Mesenchymal stem cell (in vitro differentiated cells and primary cell): ENCODE data around the gene RAPGEF5.
A peak's percentile ranks its signal among the peaks of the same experiment; 100 is the strongest.

ENCODE experiments used
- DNase-seq: peaks from one replicate; pipeline ENCODE4 v3.0.0-alpha.2; 2013
- H2AFZ ChIP-seq: one replicate; pipeline ENCODE4 v1.6.1; 2013; ENCODE audit warnings: low read depth, mild to moderate bottlenecking, control low read depth, inconsistent platforms, low read length, moderate library complexity
- H2AK5ac ChIP-seq: 2 replicates; pipeline ENCODE4 v1.6.1; 2013; ENCODE audit warnings: low read length, moderate library complexity, mild to moderate bottlenecking, inconsistent platforms; ENCODE audit not compliant: severe bottlenecking
- H2BK120ac ChIP-seq: one replicate; pipeline ENCODE4 v1.6.1; 2013; ENCODE audit warnings: low read depth, mild to moderate bottlenecking, inconsistent platforms, low read length, moderate library complexity
- H2BK12ac ChIP-seq, 2 experiments: one replicate each; pipeline ENCODE4 v1.6.1; 2013; ENCODE audit warnings: inconsistent platforms in 2 of 2, low read length in 2 of 2, mild to moderate bottlenecking in 2 of 2, moderate library complexity in 2 of 2, control low read depth in 1 of 2
- H2BK15ac ChIP-seq: one replicate; pipeline ENCODE4 v1.6.1; 2013; ENCODE audit warnings: mild to moderate bottlenecking, low read depth, inconsistent platforms; ENCODE audit not compliant: poor library complexity, severe bottlenecking
- H2BK5ac ChIP-seq: 2 replicates; pipeline ENCODE4 v1.6.1; 2013; ENCODE audit warnings: low read depth, mild to moderate bottlenecking, low read length, control low read depth, inconsistent platforms; ENCODE audit not compliant: poor library complexity, severe bottlenecking
- H3K14ac ChIP-seq, 2 experiments: one replicate each; pipeline ENCODE4 v1.6.1; 2013; ENCODE audit warnings: inconsistent platforms in 2 of 2, low read length in 2 of 2, control low read depth in 1 of 2, mild to moderate bottlenecking in 1 of 2, moderate library complexity in 1 of 2
- H3K18ac ChIP-seq, 2 experiments: one replicate each; pipeline ENCODE4 v1.6.1; 2013; ENCODE audit warnings: inconsistent platforms in 2 of 2, low read length in 2 of 2, control low read depth in 1 of 2, low read depth in 1 of 2, mild to moderate bottlenecking in 1 of 2
- H3K23ac ChIP-seq, 2 experiments: one replicate each; pipeline ENCODE4 v1.6.1; 2013; ENCODE audit warnings: inconsistent platforms in 2 of 2, low read length in 2 of 2, mild to moderate bottlenecking in 2 of 2, moderate library complexity in 2 of 2, control low read depth in 1 of 2
- H3K27ac ChIP-seq: 2 replicates; pipeline ENCODE4 v1.5.1; 2013; ENCODE audit warnings: mild to moderate bottlenecking, moderate library complexity, low read length, control low read depth, inconsistent platforms; ENCODE audit not compliant: poor library complexity, severe bottlenecking
- H3K27me3 ChIP-seq, 2 experiments: 2 replicates each; pipeline versions ENCODE4 v1.6.1 to v1.7.0; 2013; ENCODE audit warnings: low read length in 2 of 2, mild to moderate bottlenecking in 2 of 2, moderate library complexity in 2 of 2, control low read depth in 1 of 2, inconsistent platforms in 1 of 2; ENCODE audit not compliant: control insufficient read depth in 1 of 2, insufficient read depth in 1 of 2
- H3K36me3 ChIP-seq, 2 experiments: 2 replicates each; pipeline versions ENCODE4 v1.6.1 to v1.7.0; 2013; ENCODE audit warnings: low read length in 2 of 2, control low read depth in 1 of 2, inconsistent platforms in 1 of 2, low read depth in 1 of 2, mild to moderate bottlenecking in 1 of 2; ENCODE audit not compliant: insufficient read depth in 2 of 2, control insufficient read depth in 1 of 2
- H3K4ac ChIP-seq, 2 experiments: one replicate each; pipeline ENCODE4 v1.6.1; 2013; ENCODE audit warnings: inconsistent platforms in 2 of 2, low read length in 2 of 2, mild to moderate bottlenecking in 2 of 2, moderate library complexity in 2 of 2, control low read depth in 1 of 2, low read depth in 1 of 2
- H3K4me1 ChIP-seq: 2 replicates; pipeline ENCODE4 v1.6.1; 2013; ENCODE audit warnings: low read depth, low read length, control low read depth; ENCODE audit not compliant: control insufficient read depth, insufficient read depth
- H3K4me2 ChIP-seq: 2 replicates; pipeline ENCODE4 v1.6.1; 2013; ENCODE audit warnings: low read length, mild to moderate bottlenecking, inconsistent platforms; ENCODE audit not compliant: poor library complexity, severe bottlenecking
- H3K4me3 ChIP-seq, 2 experiments: 2 replicates each; pipeline versions ENCODE4 v1.5.1 to v1.7.0; 2013; ENCODE audit warnings: low read length in 2 of 2, mild to moderate bottlenecking in 2 of 2, control low read depth in 1 of 2, low read depth in 1 of 2; ENCODE audit not compliant: insufficient read depth in 1 of 2
- H3K79me1 ChIP-seq: replicated peaks from 2 replicates; pipeline ENCODE4 v1.6.1; 2013; ENCODE audit warnings: mild to moderate bottlenecking, control low read depth, low read length, inconsistent platforms; ENCODE audit not compliant: poor library complexity, severe bottlenecking
- H3K9ac ChIP-seq: 2 replicates; pipeline ENCODE4 v1.7.0; 2013; ENCODE audit warnings: mild to moderate bottlenecking, low read length, moderate library complexity
- H3K9me3 ChIP-seq: 2 replicates; pipeline ENCODE4 v1.7.0; 2013; ENCODE audit warnings: mild to moderate bottlenecking, low read length; ENCODE audit not compliant: control insufficient read depth
- H4K8ac ChIP-seq: one replicate; pipeline ENCODE4 v1.6.1; 2013; ENCODE audit warnings: inconsistent platforms, mild to moderate bottlenecking, low read length, moderate library complexity
- H4K91ac ChIP-seq: one replicate; pipeline ENCODE4 v1.6.1; 2013; ENCODE audit warnings: mild to moderate bottlenecking, low read length, inconsistent platforms
- WGBS: methylation state at CpG from one replicate; pipeline ENCODE4 v1.1.7; 2013; ENCODE audit warnings: mixed read lengths; 5-methylcytosine and 5-hydroxymethylcytosine counted together

Gene RAPGEF5

DNA sequence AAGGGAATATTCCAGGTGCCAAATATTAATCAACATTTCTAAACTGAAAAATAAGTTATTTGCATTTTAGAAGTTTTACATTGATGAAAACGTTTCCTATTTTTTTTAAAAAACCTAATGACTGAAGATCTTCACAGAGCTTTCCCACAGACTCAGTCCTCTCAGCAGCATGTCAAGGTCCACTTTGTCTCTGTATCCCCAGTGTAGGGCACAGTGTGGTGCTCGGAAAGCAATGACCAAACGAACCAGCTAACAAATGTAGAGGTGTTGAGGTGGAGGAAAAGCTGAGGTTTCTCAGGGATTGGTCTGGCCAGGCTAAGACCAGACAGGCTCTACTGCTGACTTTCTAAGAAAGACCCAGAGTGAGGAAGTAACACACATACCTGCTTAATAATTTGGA is 209.1 kb downstream of the RAPGEF5 start:
- no peak overlapping the region for H3K4me2 ChIP-seq
- no peak overlapping the region for H3K27ac ChIP-seq
- H3K18ac ChIP-seq, result no peak overlapping the region
- H3K9ac ChIP-seq, result no peak overlapping the region
- H3K79me1 ChIP-seq, result no peaks in the 10 kb centered on the region
- no peak overlapping the region for H2BK15ac ChIP-seq
- H2BK120ac ChIP-seq, result no peak overlapping the region
- no peak overlapping the region for H2BK12ac ChIP-seq
- H2AFZ ChIP-seq, result no peak overlapping the region
- H4K91ac ChIP-seq, result no peak overlapping the region
- no peak overlapping the region for H2BK5ac ChIP-seq
- H4K8ac ChIP-seq, result no peak overlapping the region
- peaks cover 0 to 5% of the 10 kb centered on the region in 2 experiments for H3K27me3 ChIP-seq
- H3K14ac ChIP-seq, result no peak overlapping the region
- H3K4ac ChIP-seq, result no peak overlapping the region
- no peak overlapping the region for H3K23ac ChIP-seq
- WGBS, result 76% methylated on average over 3 of the region's 3 CpGs
- no peak overlapping the region for H3K4me3 ChIP-seq
- no peak overlapping the region for H2AK5ac ChIP-seq
- DNase-seq, result no peak
- H3K4me1 ChIP-seq, result no peaks in the 10 kb centered on the region
- H3K36me3 ChIP-seq, result no peaks in the 10 kb centered on the region
- no peaks in the 10 kb centered on the region for H3K9me3 ChIP-seq

DNA sequence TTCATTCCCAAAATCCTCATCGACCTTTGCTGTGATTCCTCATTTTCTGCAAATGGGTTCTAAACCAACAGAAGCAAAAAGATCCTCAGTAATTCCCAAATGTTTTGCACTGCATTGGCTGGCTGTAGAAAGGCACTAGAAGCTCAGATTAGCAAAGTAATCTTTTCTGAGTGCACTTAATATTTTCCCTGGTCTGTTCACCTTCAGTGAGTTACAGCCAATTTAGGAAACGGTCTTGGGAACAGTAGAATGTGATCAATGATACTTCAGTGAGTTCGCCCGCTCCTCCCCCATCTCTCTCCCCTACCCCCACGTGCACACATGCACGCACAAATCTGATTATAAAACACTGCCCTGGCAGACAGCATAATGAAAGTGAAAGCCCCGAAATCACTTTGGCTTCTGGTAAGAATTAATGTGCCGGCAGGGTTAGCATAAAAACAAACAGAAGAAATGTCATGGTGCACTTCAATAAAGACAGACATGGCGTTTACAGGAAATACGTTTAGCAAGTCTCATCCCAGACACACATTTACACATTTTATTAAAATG is 209.9 kb downstream of the RAPGEF5 start:
- Histone ChIP-seq H3K36me3 (no peaks in the 10 kb centered on the region), H3K79me1 (no peaks in the 10 kb centered on the region)
- 86% methylated on average over 8 of the region's 10 CpGs for WGBS

GRCh38 chr7:22144950-22145349 is 212.0 kb downstream of the RAPGEF5 start:
- no peak overlapping the region for H3K9ac ChIP-seq
- H3K27ac ChIP-seq, result no peak overlapping the region
- WGBS, result 97% methylated on average over 3 of the region's 5 CpGs
- H3K18ac ChIP-seq, result no peak overlapping the region
- no peaks in the 10 kb centered on the region for H3K79me1 ChIP-seq
- H2BK5ac ChIP-seq, result no peak overlapping the region
- H2AFZ ChIP-seq, result no peak overlapping the region
- H3K27me3 ChIP-seq, result peaks cover 0 to 5% of the 10 kb centered on the region in 2 experiments
- no peak overlapping the region for H2AK5ac ChIP-seq
- no peak overlapping the region for H3K4me2 ChIP-seq
- no peak overlapping the region for H3K4me3 ChIP-seq
- H2BK12ac ChIP-seq, result no peak overlapping the region
- no peak overlapping the region for H4K91ac ChIP-seq
- DNase-seq, result no peak
- H3K4me1 ChIP-seq, result no peaks in the 10 kb centered on the region
- H3K36me3 ChIP-seq, result no peaks in the 10 kb centered on the region
- H2BK120ac ChIP-seq, result no peak overlapping the region
- no peaks in the 10 kb centered on the region for H3K9me3 ChIP-seq
- H3K14ac ChIP-seq, result no peak overlapping the region
- no peak overlapping the region for H3K4ac ChIP-seq
- H2BK15ac ChIP-seq, result no peak overlapping the region
- no peak overlapping the region for H3K23ac ChIP-seq
- no peak overlapping the region for H4K8ac ChIP-seq

More for the DNA sequence above, 209.9 kb downstream of the RAPGEF5 start:
- H3K27ac ChIP-seq, result no peak overlapping the region
- no peak for DNase-seq
- peaks cover 0 to 5% of the 10 kb centered on the region in 2 experiments for H3K27me3 ChIP-seq
- peak overlapping the region in 1 of 2 experiments; percentile 73 for H3K4me3 ChIP-seq
- no peak overlapping the region for H3K4ac ChIP-seq
- H2AFZ ChIP-seq, result no peak overlapping the region
- no peak overlapping the region for H4K8ac ChIP-seq
- H2BK15ac ChIP-seq, result no peak overlapping the region
- H4K91ac ChIP-seq, result no peak overlapping the region
- H3K9ac ChIP-seq, result peak overlapping the region; percentile 72
- H2AK5ac ChIP-seq, result no peak overlapping the region
- H3K18ac ChIP-seq, result no peak overlapping the region
- H2BK5ac ChIP-seq, result no peak overlapping the region
- no peak overlapping the region for H2BK12ac ChIP-seq
- no peak overlapping the region for H3K23ac ChIP-seq
- H3K4me1 ChIP-seq, result no peaks in the 10 kb centered on the region
- H3K9me3 ChIP-seq, result no peaks in the 10 kb centered on the region
- no peak overlapping the region for H3K4me2 ChIP-seq
- H3K14ac ChIP-seq, result no peak overlapping the region
- H2BK120ac ChIP-seq, result no peak overlapping the region

DNA sequence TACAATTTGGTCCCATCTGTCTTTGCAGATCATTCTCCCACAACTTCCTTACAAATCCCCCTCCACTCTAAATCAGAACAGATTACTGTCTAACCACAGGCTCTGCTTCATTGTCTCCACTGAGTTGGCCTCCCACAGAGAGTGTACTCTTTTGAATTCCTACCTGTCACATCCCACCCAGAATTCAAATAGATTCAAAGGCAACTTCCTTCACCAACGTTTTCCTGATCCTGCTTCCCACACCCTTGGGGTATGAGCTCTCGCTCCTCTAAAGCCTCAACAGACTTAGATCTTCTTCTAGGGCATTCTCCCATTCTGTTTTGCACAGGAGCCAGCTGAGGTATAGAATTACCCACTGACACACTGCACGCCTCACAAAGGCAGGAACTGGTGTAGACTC is 213.5 kb downstream of the RAPGEF5 start:
- Histone ChIP-seq H3K23ac (no peak overlapping the region), H2BK120ac (no peak overlapping the region), H3K9ac (no peak overlapping the region), H3K27me3 (peaks cover 0 to 5% of the 10 kb centered on the region in 2 experiments), H2BK5ac (no peak overlapping the region), H3K4me2 (no peak overlapping the region), H3K4me3 (no peak overlapping the region), H2AFZ (no peak overlapping the region), H3K27ac (no peak overlapping the region), H2BK12ac (no peak overlapping the region), H3K79me1 (no peaks in the 10 kb centered on the region), H3K9me3 (no peaks in the 10 kb centered on the region), H3K4ac (no peak overlapping the region), H3K18ac (no peak overlapping the region), H3K4me1 (no peaks in the 10 kb centered on the region), H3K14ac (no peak overlapping the region), H4K91ac (no peak overlapping the region), H2BK15ac (no peak overlapping the region), H2AK5ac (no peak overlapping the region), H4K8ac (no peak overlapping the region), H3K36me3 (no peaks in the 10 kb centered on the region)
- WGBS, result 76% methylated on average over 3 of the region's 3 CpGs
- DNase-seq, result no peak
